GM18951 (cell line): ENCODE data around the gene CLCN1.

Experiments used
- POLR2A ChIP-seq: IDR thresholded peaks from 4 replicates; pipeline ENCODE4 v1.6.1; 2011; ENCODE audit warnings: mild to moderate bottlenecking; ENCODE audit not compliant: insufficient read length, insufficient read depth; ENCODE audit errors: extremely low read depth
- in situ Hi-C: fragments of 300-500 bp; cut with MboI; formaldehyde crosslinking; loops from one replicate; pipeline ENCODE4 v1.12.0; 2022; ENCODE audit warnings: low sequenced_read_pairs, mixed read lengths, inconsistent platforms; ENCODE audit not compliant: unreplicated experiment

CLCN1 gene

GRCh38 chr7:143315776-143316175, at the start of gene CLCN1:
CLCN1 (plus strand) TSS chr7:143316111; CDS start chr7:143316213, 102 bp downstream.
- TF ChIP-seq POLR2A = no peak

GRCh38 chr7:143269251-143269650, 46.7 kb upstream of the CLCN1 start:
- in situ Hi-C loops = no loop called here
- no peak for TF ChIP-seq POLR2A

More at GRCh38 chr7:143315776-143316175, at the start of gene CLCN1:
- in situ Hi-C loops = no loop called here

GRCh38 chr7:143271240-143271639, 44.7 kb upstream of the CLCN1 start:
- in situ Hi-C loops = no loop called here

GRCh38 chr7:143272871-143273270, 43.0 kb upstream of the CLCN1 start:
- TF ChIP-seq POLR2A = no peak
- in situ Hi-C loops = no loop called here

More at GRCh38 chr7:143271240-143271639, 44.7 kb upstream of the CLCN1 start:
- TF ChIP-seq POLR2A = no peak

- in situ Hi-C loops = no loop called here
- TF ChIP-seq POLR2A = no peak
Observed at GRCh38 chr7:143279186-143280098, 36.5 kb upstream of the CLCN1 start.

DNA sequence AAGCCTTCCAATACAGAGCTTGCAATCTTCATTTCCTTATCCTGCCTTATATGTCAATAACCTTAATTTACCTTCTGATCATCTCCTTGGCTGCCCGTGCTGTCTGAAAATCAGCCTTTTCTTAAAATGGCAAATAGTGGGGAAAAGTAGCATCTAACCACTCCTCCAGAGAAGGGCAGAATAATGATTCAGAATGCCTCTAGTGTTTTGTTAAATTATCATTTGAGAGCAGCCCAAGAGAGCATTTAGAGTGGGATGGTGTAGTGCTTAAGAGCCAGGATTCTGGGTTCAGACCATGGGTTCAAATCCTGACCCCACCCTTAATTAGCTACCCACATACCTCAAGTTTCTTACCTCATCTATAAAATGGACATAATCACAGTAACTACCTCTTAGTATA, 35.8 kb upstream of the CLCN1 start:
- in situ Hi-C loops = no loop called here
- TF ChIP-seq POLR2A = no peak

DNA sequence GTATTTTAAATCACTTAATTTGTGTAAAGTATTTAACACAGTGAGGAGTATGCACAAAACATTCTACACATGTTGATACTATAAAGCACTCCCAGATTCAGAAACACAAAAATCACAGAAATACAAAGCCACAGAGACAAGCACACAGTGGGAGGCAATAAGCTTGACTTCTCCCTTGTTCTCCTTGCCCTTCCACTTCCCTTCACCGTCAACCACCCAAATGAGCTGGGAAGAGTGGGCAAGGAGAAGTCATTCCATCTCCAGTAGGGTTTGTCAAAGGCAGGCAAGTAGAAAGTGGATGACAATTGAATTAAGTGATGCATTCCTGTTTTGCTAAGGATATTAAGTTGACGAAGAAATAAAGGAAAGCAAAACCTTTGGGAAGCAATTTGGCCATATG, 35.3 kb upstream of the CLCN1 start:
- TF ChIP-seq POLR2A = no peak
- in situ Hi-C loops = no loop called here

DNA sequence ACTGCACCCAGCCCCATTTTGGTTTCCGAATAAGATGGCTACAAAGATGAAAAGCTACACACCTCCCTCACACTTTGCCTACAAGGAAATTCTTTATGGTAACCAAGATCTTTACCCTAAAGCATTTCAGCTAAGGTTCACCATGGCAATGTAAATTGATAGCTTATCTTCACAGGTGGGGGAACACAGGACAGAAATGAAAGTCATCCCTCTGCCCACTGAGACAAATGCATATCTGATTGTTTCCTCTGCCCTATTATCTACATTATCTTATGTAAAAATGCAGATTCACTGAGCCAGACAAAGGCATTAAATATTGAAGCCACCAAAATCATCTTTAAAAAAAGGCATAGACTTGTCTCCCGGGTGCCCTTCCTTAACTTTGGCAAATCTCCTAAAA, 34.4 kb upstream of the CLCN1 start:
- TF ChIP-seq POLR2A = no peak
- in situ Hi-C loops = no loop called here

GRCh38 chr7:143282124-143282523, 33.8 kb upstream of the CLCN1 start:
- no peak for TF ChIP-seq POLR2A
- in situ Hi-C loops = no loop called here

- in situ Hi-C loops = no loop called here
- no peak for TF ChIP-seq POLR2A
Observed at GRCh38 chr7:143283381-143283780, 32.5 kb upstream of the CLCN1 start.

- no peak for TF ChIP-seq POLR2A
- in situ Hi-C loops = no loop called here
Observed at GRCh38 chr7:143284591-143285469, 31.1 kb upstream of the CLCN1 start, which contains the start of gene TMEM139. TMEM139 (plus strand) TSS chr7:143284958; CDS start chr7:143285958, 1,000 bp downstream.

DNA sequence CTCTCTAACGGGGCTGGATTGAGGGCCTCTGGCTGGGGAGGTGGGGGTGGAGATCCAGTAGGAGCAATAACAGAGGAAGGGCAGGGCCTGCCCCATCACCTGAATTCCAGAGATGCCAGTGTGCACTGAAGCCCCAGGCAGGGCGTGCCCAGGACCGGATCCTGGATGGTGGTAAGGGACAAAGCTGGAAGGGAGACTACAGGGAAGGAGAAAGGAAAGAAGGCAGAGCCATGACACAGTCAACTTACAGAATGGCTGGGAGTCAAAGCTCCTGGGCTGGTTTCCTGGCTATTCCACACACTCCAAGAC, 30.5 kb upstream of the CLCN1 start:
- no peak for TF ChIP-seq POLR2A
- in situ Hi-C loops = no loop called here

GRCh38 chr7:143285806-143286521, 29.9 kb upstream of the CLCN1 start:
- TF ChIP-seq POLR2A = no peak
- in situ Hi-C loops = no loop called here
